GM18498 (cell line): ENCODE results near the gene CAMK4.
"Not testable (repeated sequence)": the region's sequence is repeated elsewhere in the genome, so short reads cannot be mapped to it uniquely, and the experiment has no call there.

ENCODE experiments used
- ATAC-seq: cut with Tn5 transposase; IDR thresholded peaks from one replicate; pipeline ENCODE4 v1.9.1; 2021; ENCODE audit warnings: mild to moderate bottlenecking, moderate library complexity; ENCODE audit not compliant: unreplicated experiment

CAMK4 gene

GRCh38 chr5:111256128-111256527 is 31.9 kb downstream of the CAMK4 start:
- no peak for ATAC-seq

- ATAC-seq: not testable (repeated sequence)
Observed at GRCh38 chr5:111257610-111258009, 33.4 kb downstream of the CAMK4 start.

DNA sequence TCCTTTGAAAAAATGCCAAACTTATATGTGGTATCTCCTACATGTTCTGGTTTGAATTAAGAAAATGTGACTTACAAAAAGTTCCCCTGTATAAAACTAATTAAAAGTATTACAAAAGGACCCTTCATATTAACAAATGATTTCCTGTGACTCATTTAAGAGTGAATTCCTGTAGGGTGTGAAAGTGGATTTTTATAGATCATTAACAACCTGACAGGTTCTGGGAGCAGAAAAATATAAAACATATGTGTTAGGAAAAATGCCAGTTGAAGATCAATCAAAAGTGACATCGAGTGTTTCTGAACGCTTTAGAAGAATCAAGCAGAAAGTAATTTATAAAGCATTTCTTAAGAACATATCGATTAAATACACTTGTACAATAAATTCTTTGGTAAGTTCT is 35.5 kb downstream of the CAMK4 start:
- no peak for ATAC-seq

DNA sequence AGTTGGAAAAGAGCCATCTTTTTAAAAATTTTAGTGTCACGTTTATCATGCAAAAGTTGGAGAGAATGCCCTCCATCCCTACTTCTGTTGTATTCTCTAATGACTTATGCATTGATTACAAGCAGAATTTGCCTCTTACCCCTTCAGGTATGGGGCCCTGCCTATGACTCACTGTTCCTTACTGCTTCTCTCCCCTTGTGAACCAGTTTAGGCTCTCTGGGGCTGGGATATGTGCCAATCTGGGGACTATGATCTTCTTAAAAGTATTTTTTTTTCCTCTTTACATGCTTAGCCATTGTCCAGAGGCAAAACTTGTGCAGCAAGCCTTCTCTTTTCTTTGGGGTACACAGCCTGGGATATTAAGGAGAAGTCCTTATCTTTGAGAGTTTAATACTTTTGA is 37.4 kb downstream of the CAMK4 start:
- ATAC-seq: no peak

DNA sequence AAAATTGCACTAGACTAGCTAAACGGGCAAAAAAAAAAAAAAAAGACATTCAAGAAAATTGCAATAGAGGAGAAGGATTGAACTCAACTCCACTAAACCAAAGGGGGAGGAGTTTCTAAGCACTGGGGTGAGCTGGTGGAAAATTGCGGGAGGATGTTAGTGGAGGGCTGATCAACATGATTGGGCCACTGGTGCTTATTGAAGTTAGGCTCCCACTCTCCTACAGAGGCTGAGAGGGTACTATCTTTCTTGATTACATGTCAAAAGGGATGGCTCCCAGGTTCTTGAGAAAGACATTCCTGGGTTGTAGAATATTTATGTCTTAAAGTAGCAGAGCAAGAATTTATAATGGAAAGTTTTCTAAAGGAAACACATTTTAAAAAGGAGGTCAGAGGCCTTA is 38.0 kb downstream of the CAMK4 start:
- no peak for ATAC-seq

DNA sequence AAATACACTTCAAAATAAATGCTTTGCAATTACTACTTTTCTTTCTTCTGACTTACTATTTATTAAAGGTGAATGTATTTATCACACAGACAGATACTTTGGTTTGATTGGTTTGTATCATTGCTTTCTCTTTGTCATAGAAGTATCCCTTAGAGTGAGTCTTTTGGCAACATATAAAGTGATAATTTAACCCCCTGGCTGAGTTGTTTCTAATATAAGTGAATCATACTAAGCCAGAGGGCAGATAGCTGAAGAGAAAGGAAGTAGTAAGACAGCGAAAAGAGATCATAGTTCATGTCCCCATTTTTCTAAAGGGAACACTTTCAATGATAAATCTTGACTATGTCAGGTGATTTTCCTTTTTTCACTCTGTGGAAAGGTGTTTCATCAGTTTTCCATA is 38.6 kb downstream of the CAMK4 start:
- no peak for ATAC-seq

DNA sequence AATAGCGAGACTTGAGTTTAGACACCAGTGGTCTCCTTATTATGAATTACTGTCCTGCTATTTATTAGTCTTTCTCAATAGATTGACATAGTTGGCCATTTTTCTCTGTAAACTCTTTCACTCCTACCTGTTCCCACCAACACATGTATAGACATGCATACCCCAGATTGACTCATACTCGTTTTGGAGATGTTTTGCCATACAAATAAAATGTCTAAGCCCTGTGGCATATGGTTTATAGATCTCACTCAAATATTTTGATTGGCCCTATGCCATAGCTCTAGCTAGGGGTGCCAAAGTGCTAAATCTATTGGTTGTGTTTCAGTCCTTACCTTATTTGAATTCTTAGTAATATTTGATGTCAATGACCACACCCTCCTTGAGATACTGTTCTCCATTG is 42.3 kb downstream of the CAMK4 start:
- ATAC-seq: no peak

DNA sequence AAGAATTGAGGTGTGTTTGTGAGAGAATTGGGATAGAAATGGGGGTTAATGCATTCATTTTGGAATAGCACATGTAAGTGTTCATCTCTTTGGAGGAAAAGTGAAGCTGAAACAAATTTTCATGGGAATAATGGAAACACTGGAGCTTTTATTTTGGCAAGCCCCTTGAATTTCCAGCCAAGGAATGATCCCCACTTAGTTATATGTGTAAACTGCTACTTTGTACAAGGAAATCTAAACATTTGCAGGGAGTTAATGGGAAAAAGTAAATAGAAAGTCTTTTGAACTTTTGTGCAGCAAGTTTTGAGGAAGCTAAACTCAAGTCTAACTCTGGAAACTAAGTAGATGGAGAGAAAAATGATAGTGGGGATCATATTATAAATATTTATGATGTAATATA is 44.1 kb downstream of the CAMK4 start:
- no peak for ATAC-seq

- ATAC-seq: no peak
Observed at GRCh38 chr5:111271885-111272284, 47.7 kb downstream of the CAMK4 start.

GRCh38 chr5:111277061-111277460 is 52.9 kb downstream of the CAMK4 start:
- no peak for ATAC-seq

GRCh38 chr5:111278858-111279504 is 54.8 kb downstream of the CAMK4 start:
- ATAC-seq: peak; percentile 89

- ATAC-seq: no peak
Observed at GRCh38 chr5:111280282-111280951, 56.2 kb downstream of the CAMK4 start.

GRCh38 chr5:111282798-111283197 is 58.6 kb downstream of the CAMK4 start:
- ATAC-seq: no peak

DNA sequence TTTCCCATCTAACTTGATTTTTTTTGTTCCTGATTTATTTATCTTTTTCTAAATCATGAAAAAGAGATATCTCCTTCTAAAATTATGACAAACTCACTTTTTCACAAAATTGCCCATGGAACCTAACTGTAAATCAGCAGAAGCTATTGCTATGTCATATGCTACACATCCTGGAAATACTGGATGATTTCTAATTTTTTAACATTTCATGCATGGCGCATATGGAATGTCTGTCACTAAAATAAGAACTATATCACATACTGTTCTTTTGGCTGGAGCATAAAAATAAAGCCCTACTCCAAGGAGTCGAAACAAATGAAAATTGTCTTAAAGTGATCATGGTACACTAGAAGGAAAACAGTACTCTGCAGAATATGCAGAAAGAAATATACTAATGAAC is 60.6 kb downstream of the CAMK4 start:
- ATAC-seq: no peak

DNA sequence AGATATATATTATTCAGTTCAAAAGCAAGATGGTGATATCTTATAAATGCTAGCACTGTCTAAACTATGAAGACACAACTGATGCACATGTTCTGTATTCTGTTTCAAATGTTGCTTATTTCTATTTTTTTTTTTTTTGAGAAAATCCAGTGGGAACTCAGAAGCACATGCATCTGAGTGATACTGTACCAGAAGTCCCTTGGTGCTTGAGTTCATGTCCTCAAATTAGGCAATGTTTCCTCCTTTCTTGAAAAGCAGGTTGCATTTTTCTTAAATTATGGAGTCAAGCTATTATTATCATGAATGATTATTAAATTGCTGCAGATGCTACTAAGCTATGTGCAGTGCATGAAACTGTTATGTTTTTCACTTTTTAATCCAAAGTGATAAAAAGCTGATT is 70.4 kb downstream of the CAMK4 start:
- no peak for ATAC-seq

GRCh38 chr5:111295649-111296048 is 71.5 kb downstream of the CAMK4 start:
- no peak for ATAC-seq

- ATAC-seq: no peak
Observed at GRCh38 chr5:111296570-111296969, 72.4 kb downstream of the CAMK4 start.

DNA sequence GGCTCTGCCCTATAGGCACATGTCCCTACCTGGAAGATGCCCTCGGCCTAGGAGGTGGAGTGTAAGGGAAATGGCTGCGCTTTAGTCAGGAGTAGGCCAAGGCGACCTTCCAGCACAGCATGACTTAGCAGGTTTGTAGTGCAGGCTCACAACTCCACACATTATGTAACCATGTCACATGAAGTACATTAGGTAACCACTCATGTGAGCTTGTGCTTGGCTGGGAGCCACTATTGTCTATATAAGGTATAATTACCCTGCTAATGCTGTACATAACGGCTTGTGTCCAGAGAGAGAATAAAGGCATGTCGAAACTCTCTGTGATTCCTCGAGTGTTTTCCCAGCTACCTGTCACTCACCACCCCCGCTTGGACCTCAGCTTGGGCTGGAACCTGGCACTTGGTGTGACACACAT is 74.9 kb downstream of the CAMK4 start:
- no peak for ATAC-seq

DNA sequence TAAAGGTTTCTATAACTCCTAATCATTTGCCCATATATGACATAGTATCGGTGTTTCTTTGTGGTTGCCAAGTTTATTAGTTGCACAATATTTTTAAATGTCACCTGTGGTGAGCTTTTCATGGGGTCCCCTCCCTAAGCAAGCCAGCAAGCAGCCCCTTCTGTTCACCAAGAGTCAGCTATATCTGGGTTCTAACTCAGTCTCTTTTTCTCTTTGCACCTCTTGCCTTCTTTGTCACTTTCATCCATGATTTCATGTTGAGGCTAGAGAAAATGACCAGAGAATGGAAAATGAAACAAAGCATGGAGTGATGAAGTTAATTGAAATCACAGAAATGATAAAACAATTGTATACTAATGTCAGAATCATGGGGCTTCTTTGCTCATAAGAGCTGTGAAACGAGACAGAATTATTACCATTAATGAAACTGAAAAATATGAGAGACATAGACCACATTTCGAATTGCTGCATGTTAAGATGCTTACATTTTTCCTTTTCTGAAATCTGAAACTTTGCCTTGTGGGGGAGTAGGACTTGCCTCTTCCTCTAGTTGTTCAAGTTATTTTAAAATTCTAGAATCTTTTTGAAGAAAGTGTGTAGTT is 75.7 kb downstream of the CAMK4 start:
- ATAC-seq: peak; percentile 61

DNA sequence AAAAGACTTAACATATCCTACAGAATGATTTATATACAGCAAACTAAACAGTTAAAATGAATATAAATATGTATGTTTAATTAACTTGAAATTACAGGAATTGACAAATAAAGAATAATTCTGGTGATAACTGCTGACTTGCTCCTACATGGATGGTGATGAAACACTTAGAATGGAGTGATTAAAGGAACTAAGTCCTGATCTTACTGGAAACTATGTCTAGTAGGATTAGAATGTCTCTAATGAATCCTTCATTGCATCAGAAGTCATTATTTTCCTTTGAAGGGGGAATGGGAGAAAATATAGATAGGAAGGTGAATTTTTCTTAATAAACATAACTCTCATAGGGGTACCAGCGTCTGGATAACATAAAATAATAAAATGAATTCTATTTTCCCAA is 77.1 kb downstream of the CAMK4 start:
- ATAC-seq: no peak

- not testable (repeated sequence) for ATAC-seq
Observed at GRCh38 chr5:111302043-111302442, 77.9 kb downstream of the CAMK4 start.

GRCh38 chr5:111308951-111309350 is 84.8 kb downstream of the CAMK4 start:
- ATAC-seq: no peak
